Stimulated activated CD8-positive, alpha-beta memory T cell treated with anti-CD3 and anti-CD28 coated beads, Interleukin-4, amount 100 ng/mL, for 24 hours (primary cell): ENCODE data around the gene SLC2A14.
A peak's percentile ranks its signal among the peaks of the same experiment; 100 is the strongest.
"Not testable (repeated sequence)": the region's sequence is repeated elsewhere in the genome, so short reads cannot be mapped to it uniquely, and the experiment has no call there.

ENCODE experiments used
- DNase-seq: peaks from one replicate; pipeline ENCODE4 v3.0.0-alpha.2; 2020; ENCODE audit warnings: low read depth

SLC2A14 gene

DNA sequence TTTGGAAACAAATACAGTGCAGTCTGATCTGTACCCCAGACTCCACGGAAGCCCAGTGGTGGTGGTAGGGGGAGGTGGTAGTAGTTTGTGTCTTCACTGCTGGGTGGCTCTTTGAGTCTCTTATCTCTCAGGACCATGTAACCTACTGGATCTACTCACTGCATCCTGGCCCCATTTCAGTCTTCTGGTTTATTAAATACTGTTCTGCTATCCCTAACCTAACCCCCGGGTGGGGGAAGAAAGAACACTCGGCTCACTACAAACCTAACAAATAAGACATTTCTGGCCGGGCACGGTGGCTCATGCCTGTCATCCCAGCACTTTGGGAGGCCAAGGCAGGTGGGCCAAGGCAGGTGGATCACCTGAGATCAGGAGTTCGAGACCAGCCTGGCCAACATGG lies 39.5 kb downstream of the SLC2A14 start:
- DNase-seq = not testable (repeated sequence)

DNA sequence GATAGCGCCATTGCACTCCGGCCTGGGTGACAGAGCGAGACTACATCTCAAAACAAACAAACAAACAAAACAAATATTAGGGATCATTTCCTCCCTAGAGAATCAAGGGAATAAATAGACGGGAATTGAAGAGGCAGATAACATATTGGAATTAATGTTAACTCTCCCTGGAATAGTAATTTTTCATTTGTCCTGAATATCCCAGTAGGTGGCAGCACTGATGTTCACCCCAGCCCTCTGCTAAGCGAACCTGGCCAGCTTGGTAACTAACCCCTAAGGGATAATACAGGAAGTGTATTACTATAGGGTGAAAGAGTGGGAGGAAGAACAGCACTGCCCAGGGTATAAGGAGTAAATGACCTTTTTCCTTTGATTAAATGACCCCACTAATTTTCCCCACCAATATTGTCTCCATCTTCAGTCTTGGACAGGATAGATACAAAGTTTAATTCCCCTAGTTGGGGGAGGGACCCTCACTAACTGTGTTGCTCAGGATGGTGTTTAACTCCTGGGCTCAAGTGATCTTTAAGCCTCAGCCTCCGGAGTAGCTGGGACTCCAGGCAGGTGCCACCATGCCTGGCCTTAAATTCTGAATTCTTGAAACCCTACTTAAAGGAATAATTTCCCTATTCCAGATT lies 40.5 kb downstream of the SLC2A14 start:
- DNase-seq = no peak

DNA sequence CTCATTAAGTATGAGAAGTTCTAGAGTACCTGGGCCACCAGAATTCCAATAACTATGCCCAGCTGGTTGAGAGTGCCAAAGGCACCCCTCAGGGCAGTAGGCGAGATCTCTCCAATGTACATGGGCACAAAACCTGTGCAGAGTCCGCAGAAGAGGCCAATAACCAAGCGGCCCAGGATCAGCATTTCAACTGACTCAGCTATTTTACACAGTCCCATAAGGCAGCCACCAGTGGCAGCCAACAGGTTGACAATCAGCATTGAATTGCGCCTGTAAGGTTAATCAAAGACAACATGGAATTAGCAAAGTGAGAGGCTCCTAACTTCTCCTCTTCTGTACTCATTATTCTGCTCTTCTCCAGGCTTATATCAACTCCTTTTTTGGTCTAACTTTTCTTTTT lies 43.0 kb downstream of the SLC2A14 start:
- not testable (repeated sequence) for DNase-seq

DNA sequence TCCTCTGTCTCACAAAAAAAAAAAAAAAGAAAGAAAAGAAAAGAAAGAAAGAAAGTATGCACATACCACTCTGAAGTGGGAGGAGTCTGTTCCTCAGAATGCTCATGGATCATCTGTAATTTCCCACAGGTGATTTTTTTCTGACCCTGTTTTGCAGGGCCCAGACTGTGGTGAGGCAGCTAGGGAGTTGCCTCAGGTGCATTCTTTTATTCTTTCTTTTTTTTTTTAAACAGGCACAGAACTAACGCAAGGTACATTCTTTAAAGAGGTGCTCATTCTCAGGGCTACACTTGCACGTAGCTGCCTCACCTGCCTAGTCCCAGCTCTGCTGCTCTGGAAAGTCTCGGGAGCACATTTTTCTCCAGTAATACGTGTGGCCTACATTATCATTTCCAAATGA lies 47.0 kb downstream of the SLC2A14 start:
- DNase-seq = not testable (repeated sequence)

DNA sequence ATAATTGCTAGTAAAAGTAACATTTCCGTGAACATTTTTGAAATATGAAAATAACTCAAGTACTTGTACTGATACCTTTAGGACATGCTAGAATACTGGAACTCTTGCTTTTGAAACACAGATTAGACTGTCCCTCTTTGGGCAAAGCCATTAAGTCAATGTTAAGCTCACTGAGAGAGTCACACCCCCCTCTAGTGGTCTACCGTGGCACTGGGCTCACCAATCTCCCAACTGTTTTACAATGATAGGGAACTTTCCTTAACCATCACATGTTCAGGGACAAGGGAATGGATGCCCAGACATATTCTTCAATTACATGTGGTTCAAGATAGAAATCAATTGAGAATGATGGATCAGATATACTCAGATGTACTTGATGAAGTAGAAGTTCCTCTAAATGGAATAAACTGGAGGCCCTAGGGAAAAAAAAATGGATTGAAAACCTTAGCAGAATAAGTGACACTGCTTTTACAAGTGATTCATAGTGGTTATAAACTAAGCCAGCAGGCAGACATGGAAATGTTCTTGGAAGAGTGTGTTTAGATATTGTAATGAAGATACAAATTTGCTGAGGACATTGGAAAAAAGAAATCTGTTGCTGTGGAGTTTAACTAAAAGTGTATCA lies 65.7 kb downstream of the SLC2A14 start:
- peak; percentile 52 for DNase-seq

DNA sequence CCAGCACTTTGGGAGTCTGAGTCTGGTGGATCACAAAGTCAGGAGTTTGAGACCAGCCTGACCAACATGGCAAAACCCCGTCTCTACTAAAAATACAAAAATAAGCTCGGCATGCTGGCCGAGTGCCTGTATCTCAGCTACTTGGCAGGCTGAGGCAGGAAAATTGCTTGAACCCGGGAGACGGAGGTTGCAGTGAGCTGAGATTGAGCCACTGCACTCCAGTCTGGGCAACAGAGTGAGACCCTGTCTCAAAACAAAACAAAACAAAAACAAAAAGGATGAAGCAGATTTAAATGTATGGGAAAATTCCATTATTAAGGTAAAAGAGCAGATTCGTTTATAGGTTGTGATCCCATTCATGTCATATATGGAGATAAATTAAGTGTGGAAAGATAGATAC lies 66.4 kb downstream of the SLC2A14 start:
- not testable (repeated sequence) for DNase-seq

DNA sequence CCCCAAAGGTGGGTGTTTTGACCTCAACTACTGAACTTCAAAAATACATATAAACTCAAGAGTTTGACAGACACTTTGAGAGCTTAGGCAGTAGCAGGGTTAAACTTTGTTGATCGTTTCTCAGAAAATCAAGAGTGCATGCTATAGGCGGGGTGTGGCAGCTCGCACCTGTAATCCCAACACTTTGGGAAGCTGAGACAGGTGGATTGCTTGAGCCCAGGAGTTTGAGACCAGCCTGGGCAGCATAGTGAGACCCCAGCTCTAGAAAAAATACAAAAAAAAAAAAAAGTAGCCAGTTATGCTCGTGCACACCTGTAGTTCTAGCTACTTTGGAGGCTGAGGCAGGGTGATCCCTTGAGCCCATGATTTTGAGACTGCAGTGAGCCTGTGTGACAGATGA lies 71.3 kb downstream of the SLC2A14 start:
- DNase-seq = no peak

DNA sequence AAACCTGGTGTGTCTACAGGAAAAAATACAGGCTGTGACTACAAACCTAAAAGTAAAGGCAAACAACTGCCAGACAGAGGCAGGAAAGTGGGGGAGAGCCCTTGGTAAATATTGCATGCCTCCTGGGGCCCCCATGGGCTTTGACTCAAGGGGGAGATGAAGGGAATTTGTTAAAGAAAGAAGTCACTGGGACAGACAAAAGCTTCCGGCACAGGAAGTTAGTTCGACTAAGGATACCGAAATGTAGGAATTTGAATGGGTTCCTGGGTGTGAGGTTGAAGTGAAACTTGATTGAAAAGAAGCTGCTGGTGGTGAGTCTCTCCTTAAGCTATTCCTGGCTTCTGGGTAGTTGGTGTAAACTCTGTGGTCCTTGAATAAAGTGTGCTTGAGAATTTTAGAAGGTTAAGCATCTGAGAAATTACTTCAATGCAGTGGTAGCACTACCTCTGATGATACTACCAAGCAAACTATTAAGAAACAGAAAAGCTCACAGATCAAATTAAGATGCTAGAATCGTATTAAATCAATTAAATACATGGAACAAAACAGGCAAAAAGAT lies 73.9 kb downstream of the SLC2A14 start:
- not testable (repeated sequence) for DNase-seq

DNA sequence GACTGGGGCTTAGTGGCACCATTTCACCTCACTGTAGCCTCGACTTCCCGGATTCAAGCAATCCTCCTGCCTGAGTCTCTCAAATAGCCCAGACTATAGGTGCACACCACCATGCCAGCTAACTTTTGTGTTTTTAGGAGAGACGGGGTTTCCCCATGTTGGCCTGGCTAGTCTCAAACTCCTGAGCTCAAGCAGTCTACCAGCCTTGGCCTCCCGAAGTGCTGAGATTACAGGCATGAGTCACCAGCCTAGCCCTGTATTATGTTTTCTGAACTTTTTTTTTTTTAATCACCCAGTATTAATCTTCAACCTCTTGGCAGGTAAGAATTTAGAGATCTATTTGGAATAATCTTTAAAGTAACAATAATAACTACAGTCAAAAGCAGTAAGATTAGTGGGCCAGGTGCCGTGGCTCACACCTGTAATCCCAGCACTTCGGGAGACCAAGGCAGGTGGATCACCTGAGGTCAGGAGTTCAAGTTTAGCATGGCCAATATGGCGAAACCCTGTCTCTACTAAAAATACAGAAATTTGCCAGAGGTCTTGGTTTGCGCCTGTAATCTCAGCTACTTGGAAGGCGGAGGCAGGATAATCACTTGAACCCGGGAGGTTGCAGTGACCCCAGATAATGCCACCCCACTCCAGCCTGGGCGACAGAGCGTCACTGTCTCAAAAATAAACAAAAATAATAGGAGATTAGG lies 74.9 kb downstream of the SLC2A14 start:
- no peak for DNase-seq

DNA sequence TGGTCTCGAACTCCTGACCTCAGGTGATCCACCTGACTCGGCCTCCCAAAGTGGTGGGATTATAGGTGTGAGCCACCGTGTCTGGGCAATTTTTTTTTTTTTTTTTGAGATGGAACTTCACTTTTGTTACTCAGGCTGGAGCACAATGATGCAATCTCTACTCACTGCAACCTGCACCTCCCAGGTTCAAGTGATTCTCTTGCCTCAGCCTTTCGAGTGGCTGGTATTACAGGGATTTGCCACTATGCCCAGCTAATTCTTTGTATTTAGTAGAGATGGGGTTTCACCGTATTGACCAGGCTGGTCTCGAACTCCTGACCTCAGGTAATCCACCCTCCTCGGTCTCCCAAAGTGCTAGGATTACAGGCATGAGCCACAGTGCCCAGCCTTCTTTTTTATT lies 75.4 kb downstream of the SLC2A14 start:
- DNase-seq = not testable (repeated sequence)

DNA sequence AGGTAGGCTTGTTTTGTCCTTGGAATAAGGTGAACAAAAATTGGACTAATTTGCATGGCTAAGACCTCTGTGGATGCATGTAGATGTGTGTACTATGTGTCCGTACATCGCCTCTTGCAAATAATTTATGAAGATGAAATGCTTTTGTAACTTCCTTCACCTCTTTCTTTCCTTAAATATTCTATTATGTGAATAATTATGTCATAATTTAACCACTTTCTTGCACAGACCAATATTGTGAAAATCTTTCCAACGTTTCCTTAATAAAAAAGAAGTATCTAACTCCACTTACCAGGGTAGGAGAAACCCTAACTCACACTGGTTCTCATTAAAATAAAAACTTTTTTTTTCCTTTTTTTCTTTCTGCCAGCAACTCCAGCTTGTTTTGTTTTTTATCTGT lies 79.5 kb downstream of the SLC2A14 start:
- DNase-seq = no peak

DNA sequence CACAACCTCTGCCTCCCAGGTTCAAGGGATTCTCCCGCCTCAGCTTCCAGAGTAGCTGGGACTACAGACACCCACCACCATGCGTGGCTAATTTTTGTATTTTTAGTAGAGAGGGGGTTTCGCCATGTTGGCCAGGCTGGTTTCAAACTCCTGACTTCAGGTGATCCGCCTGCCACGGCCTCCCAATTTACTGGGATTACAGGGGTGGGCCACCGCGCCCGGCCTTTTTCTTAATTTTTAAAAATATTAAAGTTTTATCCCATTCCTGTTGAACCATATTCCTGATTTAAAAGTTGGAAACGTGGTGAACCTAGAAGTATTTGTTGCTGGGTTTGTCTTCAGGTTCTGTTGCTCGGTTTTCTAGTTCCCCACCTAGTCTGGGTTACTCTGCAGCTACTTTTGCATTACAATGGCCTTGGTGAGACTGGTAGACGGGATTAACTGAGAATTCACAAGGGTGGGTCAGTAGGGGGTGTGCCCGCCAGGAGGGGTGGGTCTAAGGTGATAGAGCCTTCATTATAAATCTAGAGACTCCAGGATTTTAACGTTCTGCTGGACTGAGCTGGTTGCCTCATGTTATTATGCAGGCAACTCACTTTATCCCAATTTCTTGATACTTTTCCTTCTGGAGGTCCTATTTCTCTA lies 83.7 kb downstream of the SLC2A14 start, which contains the start of gene NANOG:
TSS of gene NANOG (plus strand) at position 519 of the 645 bp plus-strand sequence. CDS start 213 bp downstream, outside the sequence.
- not testable (repeated sequence) for DNase-seq

DNA sequence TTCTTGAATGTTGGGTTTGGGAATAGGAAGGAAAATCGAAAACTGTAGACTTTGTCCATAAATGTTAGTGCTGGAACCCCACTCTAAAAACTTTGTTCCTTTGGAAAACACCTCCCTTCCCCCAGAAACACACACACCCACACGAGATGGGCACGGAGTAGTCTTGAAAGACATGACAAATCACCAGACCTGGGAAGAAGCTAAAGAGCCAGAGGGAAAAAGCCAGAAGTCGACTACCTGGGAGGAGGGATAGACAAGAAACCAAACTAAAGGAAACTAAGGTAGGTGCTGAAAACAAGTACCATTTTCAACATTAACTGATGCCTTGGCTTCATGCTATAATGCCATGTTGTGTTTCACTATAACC lies 84.4 kb downstream of the SLC2A14 start:
- DNase-seq = no peak

DNA sequence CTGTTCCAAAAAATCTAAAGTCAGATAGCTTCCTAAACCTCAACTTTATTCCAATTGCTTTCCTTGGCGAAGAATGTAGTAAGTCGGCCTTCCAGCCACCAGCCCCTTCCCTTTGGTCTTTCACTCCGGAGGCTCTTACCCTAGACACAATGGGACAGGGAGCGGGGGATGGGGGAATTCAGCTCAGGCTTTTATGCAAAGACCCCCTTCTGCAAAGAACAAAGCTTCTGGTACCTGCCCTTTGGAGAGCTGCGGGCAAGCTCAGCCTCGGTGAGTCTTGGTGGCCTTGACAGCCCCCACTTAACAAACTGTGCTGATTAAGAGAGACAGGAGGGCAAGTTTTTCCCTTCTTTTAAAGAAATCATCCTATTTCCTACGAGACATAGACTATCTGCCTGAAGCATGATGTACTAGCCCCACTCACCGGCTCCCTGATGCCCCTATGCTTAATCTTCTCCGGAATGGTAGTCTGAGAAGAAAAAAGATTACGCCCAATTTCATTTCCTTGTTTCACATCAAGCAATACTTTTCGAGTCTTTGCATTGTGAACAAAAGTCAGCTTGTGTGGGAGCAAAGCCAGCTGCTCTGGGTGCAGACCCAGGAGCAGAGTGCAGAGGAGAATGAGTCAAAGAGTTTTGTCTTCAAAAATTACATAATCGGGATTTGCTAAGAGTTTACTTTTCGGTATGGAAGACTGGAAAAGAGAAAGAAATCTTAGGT lies 85.0 kb downstream of the SLC2A14 start:
- no peak for DNase-seq

DNA sequence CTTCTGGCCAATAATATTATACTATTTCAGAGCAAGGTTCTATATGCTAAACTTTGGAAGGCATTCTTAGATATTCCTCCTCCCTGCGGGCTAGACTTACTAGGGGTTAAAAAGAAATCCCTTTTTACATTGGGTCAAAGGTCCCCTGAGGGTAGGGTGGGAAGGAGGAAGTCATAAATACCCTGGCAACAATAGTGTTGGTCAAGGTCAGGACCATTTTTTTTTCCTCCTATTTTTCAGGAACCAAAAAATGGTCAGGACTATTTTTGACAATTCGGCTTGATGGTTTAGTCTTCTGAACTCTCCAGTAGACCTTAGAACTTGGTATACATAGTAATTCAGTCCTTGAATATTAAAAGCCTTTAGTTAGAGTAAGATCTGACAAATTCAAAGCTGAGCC lies 88.0 kb downstream of the SLC2A14 start:
- DNase-seq = no peak

DNA sequence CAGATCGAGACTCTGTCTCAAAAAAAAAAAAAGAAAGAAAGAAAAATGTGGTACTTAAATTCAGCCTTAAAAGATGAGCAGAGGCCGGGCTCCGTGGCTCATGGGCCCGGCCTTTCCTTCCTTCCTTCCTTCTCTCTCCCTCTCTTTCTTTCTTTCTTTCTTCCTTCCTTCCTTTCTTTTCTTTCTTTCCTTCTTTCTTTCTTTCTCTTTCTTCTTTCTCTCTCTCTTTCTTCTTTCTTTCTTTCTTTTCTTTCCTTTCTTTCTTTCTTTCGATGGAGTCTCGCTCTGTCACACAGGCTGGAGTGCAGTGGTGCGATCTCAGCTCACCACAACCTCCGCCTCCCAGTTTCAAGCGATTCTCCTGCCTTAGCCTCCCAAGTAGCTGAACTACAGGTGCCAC lies 89.3 kb downstream of the SLC2A14 start:
- not testable (repeated sequence) for DNase-seq

DNA sequence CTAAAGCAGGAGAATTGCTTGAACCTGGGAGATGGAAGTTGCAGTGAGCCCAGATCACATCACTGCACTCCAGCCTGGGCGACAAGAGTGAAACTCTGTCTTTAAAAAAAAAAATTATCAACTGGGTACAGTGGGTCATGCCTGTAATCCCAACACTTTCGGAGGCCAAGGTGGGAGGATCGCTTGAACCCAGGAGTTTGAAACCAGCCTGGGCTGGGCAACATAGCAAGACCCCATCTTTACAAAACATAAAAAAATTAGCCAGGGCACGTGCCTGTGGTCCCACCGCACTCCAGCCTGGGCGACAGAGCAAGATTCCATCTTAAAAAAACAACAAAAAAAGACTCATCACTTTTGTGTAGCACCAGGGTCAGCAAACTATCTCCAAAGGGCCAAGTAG lies 90.7 kb downstream of the SLC2A14 start:
- no peak for DNase-seq

DNA sequence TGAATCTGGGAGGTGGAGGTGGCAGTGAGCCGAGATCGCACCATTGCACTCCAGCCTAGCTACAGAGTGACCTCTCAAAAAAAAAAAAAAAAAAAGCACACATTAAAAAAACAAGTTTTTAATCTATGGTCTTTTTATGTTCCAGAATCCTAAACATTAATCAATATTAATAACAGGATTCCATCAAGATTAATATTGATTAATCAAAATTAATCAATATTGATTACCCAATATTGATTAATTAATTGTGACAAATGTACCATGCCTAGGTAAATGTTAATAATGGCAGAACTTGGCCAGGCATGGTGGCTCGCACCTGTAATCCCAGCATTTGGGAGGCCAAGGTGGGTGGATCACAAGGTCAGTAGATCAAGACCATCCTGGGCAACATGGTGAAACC lies 91.4 kb downstream of the SLC2A14 start:
- no peak for DNase-seq

DNA sequence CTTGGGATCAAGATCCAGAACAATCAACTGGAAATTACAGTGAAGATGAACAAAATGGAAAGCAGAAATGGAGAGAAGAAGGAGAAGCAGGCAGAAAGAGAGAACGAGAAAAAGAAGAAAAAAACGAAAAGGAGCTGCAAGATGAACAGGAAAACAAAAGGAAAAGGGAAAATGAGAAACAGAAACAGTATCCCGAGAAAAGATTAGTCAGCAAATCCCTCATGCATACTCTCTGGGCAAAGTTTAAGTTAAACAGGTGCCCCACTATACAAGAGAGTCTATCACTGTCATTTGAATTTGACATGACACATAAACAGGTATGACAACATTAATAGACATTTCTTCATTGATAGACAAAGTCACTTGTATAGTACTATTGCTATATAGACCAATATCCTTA lies 102.7 kb downstream of the SLC2A14 start:
- DNase-seq = no peak
